IMR-90 (cell line): ENCODE results near the gene CYP27C1.

Source experiments
- CEBPB ChIP-seq: IDR thresholded peaks from 2 replicates; pipeline ENCODE4 v1.6.1; 2012; ENCODE audit warnings: low read depth, low read length, improper control_type of control experiment
- CTCF ChIP-seq: conservative IDR thresholded peaks from 2 replicates; pipeline ENCODE4 v1.5.1; 2012; ENCODE audit warnings: mild to moderate bottlenecking, low read depth, low read length, improper control_type of control experiment
- FOS ChIP-seq: fragments of 150-350 bp; IDR thresholded peaks from 2 replicates; pipeline ENCODE4 v1.6.1; 2016; ENCODE audit warnings: low read depth, low read length
- MXI1 ChIP-seq: IDR thresholded peaks from 2 replicates; pipeline ENCODE4 v1.6.1; 2012; ENCODE audit warnings: low read depth, mild to moderate bottlenecking, low read length, moderate library complexity, borderline replicate concordance
- POLR2A ChIP-seq: IDR thresholded peaks from 2 replicates; pipeline ENCODE4 v1.6.1; 2012; ENCODE audit warnings: mild to moderate bottlenecking, low read depth, low read length
- RAD21 ChIP-seq: IDR thresholded peaks from 2 replicates; pipeline ENCODE4 v1.6.1; 2012; ENCODE audit warnings: low read length, improper control_type of control experiment
- RCOR1 ChIP-seq: IDR thresholded peaks from 2 replicates; pipeline ENCODE4 v1.6.1; 2012; ENCODE audit warnings: mild to moderate bottlenecking, low read length, improper control_type of control experiment; ENCODE audit not compliant: insufficient replicate concordance
- SMC3 ChIP-seq: fragments of 150-350 bp; IDR thresholded peaks from 2 replicates; pipeline ENCODE4 v1.6.1; 2016; ENCODE audit warnings: low read depth, mild to moderate bottlenecking, antibody characterized with exemption, low read length, moderate library complexity
- TF ChIP-seq, protein P1 (sequence below): fragments of 150-350 bp; IDR thresholded peaks from 2 replicates; pipeline ENCODE4 v1.6.1; 2017; ENCODE audit warnings: mild to moderate bottlenecking, antibody characterized with exemption, low read length, low read depth
- TF ChIP-seq, protein P2 (sequence below): fragments of 150-350 bp; IDR thresholded peaks from 2 replicates; pipeline ENCODE4 v1.6.1; 2016; ENCODE audit warnings: low read depth, mild to moderate bottlenecking, low read length, moderate library complexity, borderline replicate concordance

DNA sequence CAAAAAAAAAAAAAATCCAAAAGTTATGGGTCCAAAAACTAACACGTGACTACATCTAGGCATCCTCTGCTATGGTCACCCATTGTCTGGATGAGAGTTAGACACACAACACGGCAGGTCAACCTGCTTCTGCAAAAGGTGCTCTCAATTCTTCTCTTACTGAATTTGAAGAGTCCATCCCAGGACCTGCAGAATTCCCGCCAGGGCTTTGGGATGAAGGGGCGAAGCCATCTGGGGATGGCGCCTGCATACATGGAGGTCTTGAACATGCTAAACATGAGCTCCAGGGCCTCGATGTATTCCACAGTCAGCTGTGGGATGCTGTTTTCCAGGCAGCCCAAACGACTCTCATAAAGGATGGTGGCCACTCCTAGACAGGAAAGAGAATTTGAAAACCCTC, 19.1 kb downstream of the CYP27C1 start:
- no peak for TF ChIP-seq CTCF
- no peak for TF ChIP-seq MXI1
- no peak for TF ChIP-seq RCOR1
- TF ChIP-seq POLR2A: no peak
- no peak for TF ChIP-seq SMC3
- TF ChIP-seq, protein P1, sequence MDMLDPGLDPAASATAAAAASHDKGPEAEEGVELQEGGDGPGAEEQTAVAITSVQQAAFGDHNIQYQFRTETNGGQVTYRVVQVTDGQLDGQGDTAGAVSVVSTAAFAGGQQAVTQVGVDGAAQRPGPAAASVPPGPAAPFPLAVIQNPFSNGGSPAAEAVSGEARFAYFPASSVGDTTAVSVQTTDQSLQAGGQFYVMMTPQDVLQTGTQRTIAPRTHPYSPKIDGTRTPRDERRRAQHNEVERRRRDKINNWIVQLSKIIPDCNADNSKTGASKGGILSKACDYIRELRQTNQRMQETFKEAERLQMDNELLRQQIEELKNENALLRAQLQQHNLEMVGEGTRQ: no peak
- TF ChIP-seq FOS: no peak
- no peak for TF ChIP-seq RAD21
- TF ChIP-seq CEBPB: no peak
- TF ChIP-seq, protein P2, sequence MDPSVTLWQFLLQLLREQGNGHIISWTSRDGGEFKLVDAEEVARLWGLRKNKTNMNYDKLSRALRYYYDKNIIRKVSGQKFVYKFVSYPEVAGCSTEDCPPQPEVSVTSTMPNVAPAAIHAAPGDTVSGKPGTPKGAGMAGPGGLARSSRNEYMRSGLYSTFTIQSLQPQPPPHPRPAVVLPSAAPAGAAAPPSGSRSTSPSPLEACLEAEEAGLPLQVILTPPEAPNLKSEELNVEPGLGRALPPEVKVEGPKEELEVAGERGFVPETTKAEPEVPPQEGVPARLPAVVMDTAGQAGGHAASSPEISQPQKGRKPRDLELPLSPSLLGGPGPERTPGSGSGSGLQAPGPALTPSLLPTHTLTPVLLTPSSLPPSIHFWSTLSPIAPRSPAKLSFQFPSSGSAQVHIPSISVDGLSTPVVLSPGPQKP: no peak
